ENCODE data around the gene POM121C. TPM values are rescaled to one million over a fixed set of nuclear protein-coding genes. Genes with fewer than 3 reads are reported as not detected.
"Not testable (repeated sequence)": the region's sequence is repeated elsewhere in the genome, so short reads cannot be mapped to it uniquely, and the experiment has no call there.

POM121C gene
- polyA plus RNA-seq, 1 of the 3 experiments (the other 2 are of a cell fraction): 20.4 TPM

DNA sequence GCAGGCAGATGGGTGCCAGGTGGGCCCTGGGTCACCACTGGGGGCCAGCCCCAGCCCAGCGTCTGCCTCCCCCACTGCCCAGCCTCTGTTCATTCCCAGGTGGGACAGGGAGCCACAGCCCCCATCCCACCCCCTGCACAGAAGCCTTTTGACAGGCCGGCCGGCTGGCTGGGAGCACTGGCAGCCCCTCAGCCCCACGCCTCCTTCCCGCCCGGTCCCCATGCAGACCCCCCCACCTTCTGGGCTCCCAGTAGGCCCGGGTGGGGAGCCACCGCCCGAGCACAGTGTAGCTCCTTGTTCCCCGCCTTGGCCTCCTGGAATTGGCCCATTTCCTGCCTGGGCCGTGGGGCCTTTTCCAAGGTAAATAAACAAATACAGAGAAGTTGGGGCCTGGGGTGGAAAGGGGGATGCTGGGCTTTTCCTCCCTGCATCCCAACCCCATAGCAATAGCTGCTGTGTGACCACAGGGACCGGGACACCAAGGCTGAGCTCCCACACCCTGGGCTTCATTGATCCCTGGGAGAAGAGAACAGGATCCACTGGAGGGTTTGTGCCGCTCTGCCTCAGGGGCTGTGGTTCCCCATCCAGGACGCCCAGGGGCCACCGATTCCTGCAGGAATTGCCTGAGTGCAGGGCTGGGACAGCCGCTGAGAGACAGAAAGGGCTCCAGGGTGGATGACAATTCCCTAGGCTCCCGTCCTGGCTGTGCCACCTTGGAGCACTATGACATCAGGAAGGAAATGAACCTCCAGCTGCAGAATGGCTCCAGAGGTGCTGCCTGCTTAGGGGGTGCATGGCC, 111.4 kb downstream of the POM121C start:
- POLR2A ChIA-PET; H3K79me2 ChIP-seq (ENCODE audit: insufficient read depth); H3K4me1 ChIP-seq (ENCODE audit: control insufficient read depth in 1 of 2, insufficient read depth in 2 of 2, low read depth in 1 of 2, low read length in 1 of 2); H4K20me1 ChIP-seq (ENCODE audit: insufficient read depth); H3K27ac ChIP-seq (ENCODE audit: low read depth in 2 of 2, low read length in 1 of 2); H3K27me3 ChIP-seq (ENCODE audit: insufficient read depth); H3K9me3 ChIP-seq; H3K4me3 ChIP-seq (ENCODE audit: low read depth in 2 of 2, low read length in 1 of 2); H3K9ac ChIP-seq; H3F3A ChIP-seq (replicated peaks; ENCODE audit: insufficient read depth); CTCF ChIA-PET; H3K4me2 ChIP-seq; H3K9me2 ChIP-seq; H3K36me3 ChIP-seq (replicated peaks in 1 of 2; ENCODE audit: control insufficient read depth in 1 of 2, insufficient read depth in 2 of 2, low read length in 1 of 2); DNase-seq; H2AFZ ChIP-seq (ENCODE audit: low read depth): not testable (repeated sequence)
- WGBS (ENCODE audit: low lambda C conversion rate): no CpG with 5 or more reads among the region's 17 CpGs

GRCh38 chr7:75374144-75374518, 112.0 kb downstream of the POM121C start:
- CTCF ChIA-PET; H3F3A ChIP-seq (replicated peaks; ENCODE audit: insufficient read depth); H4K20me1 ChIP-seq (ENCODE audit: insufficient read depth); H3K4me3 ChIP-seq (ENCODE audit: low read depth in 2 of 2, low read length in 1 of 2); H3K4me1 ChIP-seq (ENCODE audit: control insufficient read depth in 1 of 2, insufficient read depth in 2 of 2, low read depth in 1 of 2, low read length in 1 of 2); H3K27me3 ChIP-seq (ENCODE audit: insufficient read depth); H3K27ac ChIP-seq (ENCODE audit: low read depth in 2 of 2, low read length in 1 of 2); H3K79me2 ChIP-seq (ENCODE audit: insufficient read depth); H3K4me2 ChIP-seq; DNase-seq; H3K36me3 ChIP-seq (replicated peaks in 1 of 2; ENCODE audit: control insufficient read depth in 1 of 2, insufficient read depth in 2 of 2, low read length in 1 of 2); H2AFZ ChIP-seq (ENCODE audit: low read depth); POLR2A ChIA-PET; H3K9ac ChIP-seq; H3K9me3 ChIP-seq; H3K9me2 ChIP-seq: not testable (repeated sequence)
- WGBS (ENCODE audit: low lambda C conversion rate): no CpG with 5 or more reads among the region's 4 CpGs

DNA sequence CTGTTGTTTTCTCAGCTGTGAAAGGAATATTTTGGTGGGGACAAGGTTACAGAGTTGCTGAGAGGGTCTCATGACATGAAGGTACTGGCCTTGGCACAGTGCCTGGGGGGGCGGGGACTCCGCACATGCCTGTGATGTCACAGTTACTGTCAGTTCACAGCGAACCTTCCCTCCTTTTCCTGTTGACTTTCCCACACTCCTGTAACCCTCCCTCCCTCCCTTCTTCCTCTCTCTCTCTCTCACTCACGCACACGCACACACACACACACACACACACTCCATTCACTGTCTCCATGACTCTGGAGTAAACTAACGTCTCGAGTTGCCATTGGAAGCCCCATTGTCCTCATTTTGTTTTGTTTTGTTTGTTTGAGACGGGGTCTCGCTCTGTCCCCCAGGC, 118.8 kb downstream of the POM121C start:
- H3K27me3 ChIP-seq (ENCODE audit: insufficient read depth); H3K4me2 ChIP-seq; H3K4me1 ChIP-seq (ENCODE audit: control insufficient read depth in 1 of 2, insufficient read depth in 2 of 2, low read depth in 1 of 2, low read length in 1 of 2); DNase-seq; H3F3A ChIP-seq (replicated peaks; ENCODE audit: insufficient read depth); POLR2A ChIA-PET; H4K20me1 ChIP-seq (ENCODE audit: insufficient read depth); H3K27ac ChIP-seq (ENCODE audit: low read depth in 2 of 2, low read length in 1 of 2); H3K9me3 ChIP-seq; CTCF ChIA-PET; H3K9me2 ChIP-seq; H3K4me3 ChIP-seq (ENCODE audit: low read depth in 2 of 2, low read length in 1 of 2); H3K9ac ChIP-seq; H2AFZ ChIP-seq (ENCODE audit: low read depth); H3K36me3 ChIP-seq (replicated peaks in 1 of 2; ENCODE audit: control insufficient read depth in 1 of 2, insufficient read depth in 2 of 2, low read length in 1 of 2); H3K79me2 ChIP-seq (ENCODE audit: insufficient read depth): not testable (repeated sequence)
- 87% methylated on average over 5 of the region's 9 CpGs for WGBS (ENCODE audit: low lambda C conversion rate)

Small RNAs within 50 kb of the gene (small RNA-seq; reads per million reads assigned to genes)
- 0 reads per million in 7 experiments for gene AC211429.1
- gene RF00019: 0 reads per million in 7 experiments

Other genes with a start within 250 kb of the POM121C start
- 1.3 and 1.6 TPM in 2 replicates for gene TRIM73, start 90.7 kb downstream of the POM121C start, polyA plus RNA-seq (2012; rRNA removed)
- 0.03 TPM in 1 of 2 replicates, not detected in the other for gene SPDYE5, start 6.0 kb upstream of the POM121C start, polyA plus RNA-seq (2012; rRNA removed)